Gastroesophageal sphincter (tissue), 4 donors: ENCODE data around the gene TSFM. TPM values are rescaled to one million over a fixed set of nuclear protein-coding genes. Genes with fewer than 3 reads are reported as not detected.

ENCODE experiments used
- ATAC-seq: fragments of 150-250 bp; one replicate; pipeline ENCODE4 v1.9.1; 2016; ENCODE audit warnings: mild to moderate bottlenecking, moderate library complexity
- H3K27ac ChIP-seq, 4 donors: fragments of 200-600 bp; sonication (generic) in 3 of 4; 1 replicate in 3 of 4; 2 replicates in 1 of 4; pipeline ENCODE4 v1.5.1; 2016 to 2019
- H3K27me3 ChIP-seq: fragments of 200-600 bp; sonication (generic); one replicate; pipeline ENCODE4 v1.5.1; 2019
- H3K36me3 ChIP-seq, 2 donors: fragments of 200-600 bp; sonication (generic); one replicate each; pipeline ENCODE4 v1.5.1; 2019; ENCODE audit warnings: control low read depth in 1 of 2
- H3K4me1 ChIP-seq, 3 donors: fragments of 200-600 bp; sonication (generic); 1 replicate in 2 of 3; 2 replicates in 1 of 3; pipeline ENCODE4 v1.5.1; 2016 to 2019; ENCODE audit warnings: control low read depth in 2 of 3
- H3K4me3 ChIP-seq, 2 donors: fragments of 200-600 bp; sonication (generic); one replicate each; pipeline ENCODE4 v1.5.1; 2019; ENCODE audit warnings: mild to moderate bottlenecking in 1 of 2, moderate library complexity in 1 of 2
- H3K9me3 ChIP-seq, 3 donors: fragments of 200-600 bp; sonication (generic); one replicate each; pipeline ENCODE4 v1.5.1; 2017 to 2019; ENCODE audit warnings: control low read depth in 2 of 3
- CTCF ChIP-seq, 4 experiments: fragments of 200-600 bp in 2 of 4; fragments of 450-650 bp in 2 of 4; sonication (generic) in 1 of 4; IDR thresholded peaks; one replicate each; pipeline ENCODE4 v1.5.1; 2017 to 2019; ENCODE audit warnings: antibody characterized with exemption in 4 of 4, mild to moderate bottlenecking in 2 of 4, moderate library complexity in 2 of 4
- EP300 ChIP-seq: sonication (generic); formaldehyde crosslinking; IDR thresholded peaks from one replicate; pipeline ENCODE4 v1.6.1; 2017; ENCODE audit warnings: antibody characterized with exemption, mild to moderate bottlenecking
- POLR2A ChIP-seq, 2 donors: fragments of 450-650 bp; IDR thresholded peaks; one replicate each; pipeline ENCODE4 v1.6.1; 2017; ENCODE audit warnings: antibody characterized with exemption in 2 of 2, mild to moderate bottlenecking in 2 of 2, moderate library complexity in 1 of 2
- POLR2AphosphoS5 ChIP-seq: sonication (generic); formaldehyde crosslinking; IDR thresholded peaks from one replicate; pipeline ENCODE4 v1.6.1; 2017; ENCODE audit warnings: antibody characterized with exemption
- WGBS, 2 donors: methylation state at CpG; one replicate each; pipeline ENCODE4 v1.1.5; 2018; ENCODE audit warnings: low coverage in 1 of 2; 5-methylcytosine and 5-hydroxymethylcytosine counted together
- total RNA-seq, 4 donors: library from RNA; depleted of rRNA; stranded (reverse); fragments of >200 nt; gene quantifications; one replicate each; pipeline ENCODE4 v1.1.0, GENCODE V29; 2016

TSFM gene
- total RNA-seq, 4 donors from 2014 or later, result 26.4 to 30.9 (median 29.1) TPM

- H3K4me1 ChIP-seq, result peaks cover 50 to 100% (median 95%) of the 10 kb centered on the region in 3 donors
- 2 to 5% methylated on average over 8 to 11 of the region's 13 CpGs for WGBS, 2 donors
- H3K9me3 ChIP-seq, result no peaks in the 10 kb centered on the region
- TF ChIP-seq EP300 (no peak), POLR2A (IDR thresholded peaks at IDR 0.05) (no peak), POLR2AphosphoS5 (peak; percentile 33), CTCF (IDR thresholded peaks at IDR 0.05) (no peak)
- peak; percentile 63 for ATAC-seq
- peak overlapping the region in 1 of 2 donors; percentile 98 for H3K4me3 ChIP-seq
- H3K36me3 ChIP-seq, result no peaks in the 10 kb centered on the region
- peak overlapping the region; percentile 7 to 97 (median 58) for H3K27ac ChIP-seq
- H3K27me3 ChIP-seq, result no peaks in the 10 kb centered on the region
Measured at GRCh38 chr12:57836442-57837375, 54.1 kb downstream of the TSFM start.

- Histone ChIP-seq H3K36me3 (no peaks in the 10 kb centered on the region), H3K27me3 (no peaks in the 10 kb centered on the region), H3K4me3 (peak overlapping the region in 1 of 2 donors; percentile 98), H3K27ac (peak overlapping the region; percentile 7 to 97 (median 71)), H3K4me1 (peaks cover 43 to 100% (median 97%) of the 10 kb centered on the region in 3 donors), H3K9me3 (no peaks in the 10 kb centered on the region)
- ATAC-seq, result peak; percentile 37
- WGBS, 2 donors, result 38% methylated on average over 1 of the region's 5 CpGs; no CpG with 5 or more reads in 1 of the 2 donors
- no peak for TF ChIP-seq EP300
- TF ChIP-seq CTCF (IDR thresholded peaks at IDR 0.05), result no peak
- TF ChIP-seq POLR2AphosphoS5, result no peak
- TF ChIP-seq POLR2A (IDR thresholded peaks at IDR 0.05), result no peak
Measured at GRCh38 chr12:57837864-57838562, 55.4 kb downstream of the TSFM start.

GRCh38 chr12:57838594-57839302 is 56.2 kb downstream of the TSFM start:
- peak overlapping the region; percentile 27 to 97 (median 71) for H3K27ac ChIP-seq

GRCh38 chr12:57839996-57840395 is 57.4 kb downstream of the TSFM start:
- no peaks in the 10 kb centered on the region for H3K27me3 ChIP-seq
- H3K4me3 ChIP-seq, result peak overlapping the region in 1 of 2 donors; percentile 98
- WGBS, 2 donors, result 21 to 31% methylated on average over 2 to 5 of the region's 5 CpGs
- no peak for ATAC-seq
- no peaks in the 10 kb centered on the region for H3K9me3 ChIP-seq
- TF ChIP-seq EP300 (no peak), POLR2AphosphoS5 (no peak), CTCF (IDR thresholded peaks at IDR 0.05) (no peak), POLR2A (IDR thresholded peaks at IDR 0.05) (no peak)
- peak overlapping the region in 3 of 4 donors; percentile 70 to 97 (median 72) for H3K27ac ChIP-seq
- H3K4me1 ChIP-seq, result peaks cover 29 to 95% (median 85%) of the 10 kb centered on the region in 3 donors
- no peaks in the 10 kb centered on the region for H3K36me3 ChIP-seq

More at GRCh38 chr12:57838594-57839302, 56.2 kb downstream of the TSFM start:
- 27 to 37% methylated on average over 3 to 4 of the region's 8 CpGs for WGBS, 2 donors
- H3K9me3 ChIP-seq, result no peaks in the 10 kb centered on the region
- no peak for TF ChIP-seq CTCF (IDR thresholded peaks at IDR 0.05)
- no peak for TF ChIP-seq EP300
- TF ChIP-seq POLR2AphosphoS5, result no peak
- no peak for TF ChIP-seq POLR2A (IDR thresholded peaks at IDR 0.05)
- peak; percentile 13 for ATAC-seq
- H3K4me1 ChIP-seq, result peaks cover 37 to 100% (median 94%) of the 10 kb centered on the region in 3 donors
- H3K27me3 ChIP-seq, result no peaks in the 10 kb centered on the region
- peak overlapping the region in 1 of 2 donors; percentile 98 for H3K4me3 ChIP-seq
- H3K36me3 ChIP-seq, result no peaks in the 10 kb centered on the region
